Diencephalon (tissue), 1 donor: Measurements from ENCODE around the gene PAX3. TPM values are rescaled to one million over a fixed set of nuclear protein-coding genes. Genes with fewer than 3 reads are reported as not detected.

Experiments
- total RNA-seq: library from RNA; depleted of rRNA; stranded (reverse); fragments of >200 nt; gene quantifications from one replicate; pipeline ENCODE4 v1.2.3, GENCODE V29; 2014

PAX3 gene
- 0.69 TPM for total RNA-seq

DNA sequence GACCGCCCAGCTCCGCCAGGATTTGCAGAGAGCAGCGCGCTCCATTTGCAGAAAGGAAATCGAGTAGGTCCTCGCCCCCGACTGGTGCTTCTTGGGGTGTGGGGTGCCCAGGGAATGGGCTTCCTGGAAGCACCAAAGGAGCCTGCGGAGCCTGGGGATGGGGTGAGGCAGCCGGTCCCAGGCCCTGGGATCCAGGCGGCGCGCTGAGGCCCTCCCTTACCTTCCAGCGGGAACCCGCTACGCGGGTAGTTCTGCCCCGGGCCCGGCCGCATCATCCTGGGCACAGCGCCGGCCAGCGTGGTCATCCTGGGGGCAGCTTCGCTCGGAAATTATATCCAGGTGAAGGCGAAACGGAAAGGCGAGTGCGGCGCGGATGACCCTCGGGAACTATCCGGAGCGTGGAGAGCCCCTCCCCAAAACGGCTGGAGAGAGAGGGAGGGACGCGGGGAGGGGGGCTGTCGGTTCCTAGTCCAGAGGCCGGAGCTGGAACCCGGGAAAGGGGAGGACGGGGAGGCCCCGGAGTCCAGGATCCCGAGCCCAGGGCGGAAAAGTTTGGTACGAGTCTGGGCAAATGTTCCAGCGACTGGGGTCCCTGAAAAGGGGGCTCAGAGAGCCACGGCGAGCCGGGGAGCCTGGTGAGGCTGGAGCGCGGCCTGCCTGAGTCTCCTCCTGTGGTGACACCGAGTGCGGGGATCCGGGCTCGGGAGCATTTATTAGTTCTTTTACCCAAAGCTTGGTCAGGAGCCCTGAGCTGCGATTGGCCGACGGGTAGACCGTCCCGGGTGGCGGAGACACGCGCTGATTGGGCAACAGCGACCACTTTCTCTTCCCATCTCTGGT is at the start of gene PAX3:
PAX3 (minus strand) TSS at position 688 of the 840 bp plus-strand sequence; CDS start at position 305, 383 bp downstream.

Other genes starting within 250 kb of the PAX3 start
- 4.8 TPM for gene SGPP2, start 125.5 kb upstream of the PAX3 start, total RNA-seq